GM18951 (cell line): ENCODE measurements around the gene SLC18B1.

Experiments used
- POLR2A ChIP-seq: IDR thresholded peaks from 4 replicates; pipeline ENCODE4 v1.6.1; 2011; ENCODE audit warnings: mild to moderate bottlenecking; ENCODE audit not compliant: insufficient read length, insufficient read depth; ENCODE audit errors: extremely low read depth
- in situ Hi-C: fragments of 300-500 bp; cut with MboI; formaldehyde crosslinking; loops from one replicate; pipeline ENCODE4 v1.12.0; 2022; ENCODE audit warnings: low sequenced_read_pairs, mixed read lengths, inconsistent platforms; ENCODE audit not compliant: unreplicated experiment

SLC18B1 gene

DNA sequence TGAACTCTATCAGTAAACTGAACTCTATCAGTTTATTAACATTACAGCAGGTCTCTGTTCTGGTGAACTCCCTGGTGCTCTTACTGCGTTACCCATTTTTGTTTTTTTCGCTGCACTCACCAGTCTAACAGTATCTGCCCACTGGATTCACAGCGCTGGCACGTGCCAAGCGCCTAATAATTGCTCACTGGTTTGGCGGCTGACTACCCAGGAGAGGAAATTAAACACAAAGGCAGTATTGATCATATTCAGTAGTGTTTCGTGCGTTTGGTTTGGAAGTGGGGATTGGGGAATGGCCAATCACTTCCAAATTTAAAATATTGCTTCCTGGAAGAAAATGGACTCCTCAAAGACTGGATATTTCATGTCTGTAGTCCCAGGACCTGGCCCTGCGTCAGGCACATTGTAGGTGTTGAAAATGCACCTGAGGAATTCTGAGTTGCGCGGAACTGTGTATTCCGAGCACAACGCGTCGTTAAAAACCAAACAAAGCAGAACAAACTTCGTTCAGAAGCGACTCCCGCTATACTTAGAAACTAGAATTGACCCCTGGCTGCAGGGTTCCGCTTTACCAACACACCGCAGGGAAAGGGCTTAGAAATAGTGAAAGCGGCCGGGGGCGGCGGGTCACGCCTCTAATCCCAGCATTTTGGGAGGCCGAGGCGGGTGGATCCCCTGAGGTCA, 14.9 kb upstream of the SLC18B1 start:
- no peak for TF ChIP-seq POLR2A
- in situ Hi-C loops = no loop called here

DNA sequence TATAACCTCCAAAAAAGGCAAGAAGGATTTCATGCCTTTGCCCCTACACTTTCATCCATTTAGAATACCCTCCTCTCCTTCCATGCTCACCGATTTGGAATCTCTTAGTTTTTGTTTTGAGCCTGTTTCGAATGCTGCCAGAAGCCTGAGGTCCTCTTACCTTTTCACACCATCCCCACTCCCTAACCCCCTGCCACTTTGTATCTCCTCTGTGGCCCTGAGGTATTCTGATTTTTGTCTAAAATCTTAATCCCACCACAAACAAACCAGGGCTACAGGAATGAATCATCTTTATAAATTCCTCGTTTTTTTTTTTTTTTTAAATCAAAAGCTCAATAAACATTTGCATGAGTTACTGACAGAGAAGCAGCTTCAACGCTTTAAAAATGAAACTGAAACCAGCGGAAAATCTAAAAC, 14.3 kb upstream of the SLC18B1 start:
- no peak for TF ChIP-seq POLR2A
- in situ Hi-C loops = no loop called here

DNA sequence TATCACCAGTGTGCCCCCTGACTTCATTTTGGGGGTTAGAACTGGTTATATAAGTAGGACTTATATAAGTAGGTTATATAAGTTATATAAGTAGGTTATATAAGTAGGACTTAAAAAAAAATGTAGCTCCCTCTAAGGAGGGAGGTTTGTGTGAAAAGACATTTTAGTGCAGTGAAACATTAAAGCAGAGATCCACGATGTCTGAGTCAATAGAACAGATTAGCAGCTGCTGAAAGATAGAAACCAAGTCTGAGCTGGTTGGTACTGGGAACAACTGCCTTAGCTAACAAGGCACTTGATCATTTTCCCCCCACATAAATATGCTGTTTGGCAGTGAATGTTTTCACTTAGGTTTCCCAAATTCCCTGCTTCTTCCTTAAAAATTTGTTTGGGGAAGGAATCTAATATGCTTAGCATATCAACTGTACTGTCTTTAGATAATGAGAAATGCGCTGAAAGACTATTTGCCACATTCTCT, 13.9 kb upstream of the SLC18B1 start:
- in situ Hi-C loops = no loop called here
- TF ChIP-seq POLR2A = no peak

DNA sequence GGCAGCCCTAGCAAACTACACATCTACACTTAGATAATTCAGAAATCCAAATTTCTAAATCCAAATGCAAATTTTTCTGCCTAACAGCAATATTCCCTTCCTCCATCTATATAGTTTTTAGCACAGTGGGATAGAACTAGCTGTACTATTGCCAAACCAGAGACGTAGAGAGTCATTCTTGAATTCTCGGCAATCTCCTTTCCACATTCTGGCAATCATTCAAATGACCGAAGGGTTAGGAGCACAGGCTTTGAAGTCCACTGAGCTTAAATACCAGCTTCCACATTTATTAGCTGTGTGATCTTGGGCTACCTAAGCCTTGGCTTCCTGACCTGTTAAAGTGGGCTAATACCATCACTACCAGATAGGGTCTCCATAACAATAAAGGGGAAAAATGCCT, 12.8 kb upstream of the SLC18B1 start:
- TF ChIP-seq POLR2A = no peak
- in situ Hi-C loops = no loop called here

- in situ Hi-C loops = no loop called here
Measured at GRCh38 chr6:132805548-132805947, 7.1 kb upstream of the SLC18B1 start.

DNA sequence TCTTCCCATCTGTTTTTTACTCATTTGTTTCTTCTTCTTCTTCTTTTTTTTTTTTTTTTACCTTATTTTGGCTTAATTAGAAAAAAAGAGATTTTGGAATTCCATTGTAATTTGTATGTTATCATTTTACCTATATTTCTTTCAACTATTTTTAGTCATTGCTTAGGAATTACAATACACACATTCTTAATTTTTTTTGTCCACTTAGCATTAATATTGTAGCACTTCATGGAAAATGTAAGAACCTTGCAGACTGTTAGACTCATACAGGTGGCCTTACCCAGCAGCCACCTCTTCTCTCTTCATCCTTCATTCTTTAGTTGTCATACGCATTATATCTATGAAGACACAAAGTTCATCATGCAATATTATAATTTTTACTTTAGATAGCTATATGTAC, 5.8 kb upstream of the SLC18B1 start:
- no peak for TF ChIP-seq POLR2A
- in situ Hi-C loops = no loop called here

More at GRCh38 chr6:132805548-132805947, 7.1 kb upstream of the SLC18B1 start:
- no peak for TF ChIP-seq POLR2A

DNA sequence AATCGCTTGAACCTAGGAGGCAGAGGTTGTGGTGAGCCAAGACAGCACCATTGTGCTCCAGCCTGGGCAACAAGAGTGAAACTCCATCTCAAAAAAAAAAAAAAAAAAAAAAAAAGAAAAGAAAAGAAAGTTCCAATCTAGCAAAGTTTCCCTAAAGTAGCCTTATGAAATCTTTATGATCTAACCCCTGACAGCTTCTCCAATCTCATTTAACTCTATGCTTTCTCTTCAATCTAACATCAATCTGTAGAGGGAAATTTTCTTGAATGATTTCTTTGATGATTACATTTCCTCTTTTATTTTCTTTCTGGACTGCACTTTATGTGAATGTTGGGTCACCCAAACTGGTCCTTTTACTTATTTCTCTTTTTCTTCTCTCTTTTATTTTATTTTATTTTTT, 2.2 kb upstream of the SLC18B1 start:
- in situ Hi-C loops = no loop called here
- no peak for TF ChIP-seq POLR2A

- in situ Hi-C loops = loop anchor here (25.0 kb wide), 1 partner anchor 512 kb away; no protein-coding TSS in a partner anchor
- TF ChIP-seq POLR2A = no peak
Measured at GRCh38 chr6:132798869-132799538, 567 bp upstream of the SLC18B1 start.

DNA sequence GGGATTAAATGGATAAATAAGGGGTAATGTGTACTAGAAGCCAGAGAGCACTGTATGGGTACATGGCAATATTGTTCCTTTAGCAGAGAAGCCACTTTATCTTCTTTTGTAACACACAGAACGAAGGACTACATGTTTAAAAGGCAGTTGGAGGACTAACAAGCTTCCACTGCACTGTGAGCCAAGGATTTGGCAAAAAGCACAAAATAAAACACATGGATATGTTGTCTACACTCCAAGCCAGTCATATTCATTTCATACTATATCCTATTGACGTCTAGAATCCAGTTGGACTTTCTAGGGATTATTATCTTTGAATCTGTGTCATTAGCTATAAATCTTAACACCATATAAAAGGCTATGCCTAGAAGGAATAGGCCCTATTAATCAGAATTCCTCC, 3.0 kb downstream of the SLC18B1 start:
- no peak for TF ChIP-seq POLR2A

DNA sequence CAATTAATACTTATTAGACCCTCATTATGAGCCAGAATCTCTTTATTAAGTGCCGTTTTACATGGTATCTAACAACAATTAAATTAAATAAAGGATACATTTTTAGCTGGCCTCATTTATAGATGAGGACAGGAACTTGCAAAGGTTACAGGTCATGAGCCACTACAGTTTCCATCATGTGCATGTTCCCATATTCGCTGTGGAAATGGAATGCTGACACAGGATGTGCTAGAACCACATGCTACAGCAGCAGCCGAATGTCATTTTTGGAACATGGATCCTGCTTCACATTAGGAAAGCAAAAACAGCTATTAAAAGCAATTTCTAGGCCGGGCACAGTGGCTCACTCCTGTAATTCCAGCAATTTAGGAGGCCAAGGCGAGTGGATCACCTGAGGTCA, 5.9 kb downstream of the SLC18B1 start:
- in situ Hi-C loops = loop anchor here (25.0 kb wide), 1 partner anchor 505 kb away; no protein-coding TSS in a partner anchor
- TF ChIP-seq POLR2A = no peak

More for the DNA sequence above, 3.0 kb downstream of the SLC18B1 start:
- in situ Hi-C loops = loop anchor here (25.0 kb wide), 1 partner anchor 508 kb away; no protein-coding TSS in a partner anchor

- in situ Hi-C loops = loop anchor here (25.0 kb wide), 1 partner anchor 503 kb away; no protein-coding TSS in a partner anchor
- TF ChIP-seq POLR2A = no peak
Measured at GRCh38 chr6:132790450-132790849, 8.0 kb downstream of the SLC18B1 start.

DNA sequence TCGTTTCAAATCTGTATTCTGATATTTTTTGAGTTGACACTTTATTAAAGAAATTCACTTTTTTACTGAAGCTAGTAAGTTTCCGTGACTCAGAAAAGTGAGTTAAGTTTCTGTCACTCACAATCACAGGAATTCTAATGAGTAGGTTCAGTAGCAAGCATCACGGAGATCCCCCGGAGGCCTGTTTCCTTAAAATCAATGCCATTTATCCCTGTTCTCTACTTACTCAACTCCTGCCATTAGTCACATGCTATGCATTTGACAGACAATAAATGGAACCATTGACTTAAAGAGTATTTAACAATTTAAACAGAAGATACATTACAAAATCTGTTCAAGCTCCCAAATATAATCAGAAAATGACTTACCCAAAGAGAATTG, 9.1 kb downstream of the SLC18B1 start:
- no peak for TF ChIP-seq POLR2A
- in situ Hi-C loops = loop anchor here (25.0 kb wide), 1 partner anchor 502 kb away; no protein-coding TSS in a partner anchor

GRCh38 chr6:132788658-132789395, 9.6 kb downstream of the SLC18B1 start:
- TF ChIP-seq POLR2A = no peak
- in situ Hi-C loops = loop anchor here (25.0 kb wide), 1 partner anchor 502 kb away; no protein-coding TSS in a partner anchor
